H1 (cell line): Measurements from ENCODE around the gene CTRL. TPM values are rescaled to one million over a fixed set of nuclear protein-coding genes. Genes with fewer than 3 reads are reported as not detected.

Experiments
- CTCF ChIA-PET: fragments of 300-600 bp; sonication (Branson Sonifier 250); formaldehyde crosslinking; loops from one replicate; lab custom pipeline; 2021; ENCODE audit not compliant: partially characterized antibody; lab: Charles Lee
- POLR2A ChIA-PET: fragments of 300-600 bp; sonication (Branson Sonifier 250); formaldehyde crosslinking; loops from one replicate; lab custom pipeline; 2021; ENCODE audit warnings: inconsistent platforms; ENCODE audit not compliant: partially characterized antibody; lab: Charles Lee
- DNase-seq, 2 experiments: peaks; one replicate each; pipeline versions ENCODE4 v3.0.0 to v3.0.0-alpha.2; 2010 to 2022; ENCODE audit warnings: low spot score in 2 of 2, low read depth in 1 of 2, mixed read lengths in 1 of 2
- FAIRE-seq: peaks from 2 replicates; lab custom pipeline; 2011; peaks lifted over from hg19 to GRCh38; lab: Jason Lieb, UNC
- H2AFZ ChIP-seq: 2 replicates; pipeline ENCODE4 v1.8.1; 2012; ENCODE audit warnings: low read length, inconsistent platforms
- H2AK5ac ChIP-seq: 2 replicates; pipeline ENCODE4 v1.6.1; 2013; ENCODE audit warnings: low read depth, low read length
- H2BK120ac ChIP-seq: replicated peaks from 2 replicates; pipeline ENCODE3; 2013; ENCODE audit warnings: low read depth, low read length, inconsistent platforms
- H2BK12ac ChIP-seq: 2 replicates; pipeline ENCODE4 v1.6.1; 2013; ENCODE audit warnings: low read depth, low read length
- H2BK15ac ChIP-seq: 2 replicates; pipeline ENCODE4 v1.6.1; 2013; ENCODE audit warnings: low read length
- H2BK20ac ChIP-seq: 2 replicates; pipeline ENCODE4 v1.6.1; 2013; ENCODE audit warnings: low read length
- H2BK5ac ChIP-seq: 2 replicates; pipeline ENCODE4 v1.6.1; 2013; ENCODE audit warnings: low read depth, low read length
- H3K14ac ChIP-seq: 2 replicates; pipeline ENCODE4 v1.6.1; 2013; ENCODE audit warnings: inconsistent platforms; ENCODE audit not compliant: insufficient read length
- H3K18ac ChIP-seq: 2 replicates; pipeline ENCODE4 v1.6.1; 2013; ENCODE audit warnings: low read length; ENCODE audit errors: extremely low read depth
- H3K23ac ChIP-seq: 2 replicates; pipeline ENCODE4 v1.6.1; 2013; ENCODE audit warnings: inconsistent platforms; ENCODE audit not compliant: insufficient read length
- H3K23me2 ChIP-seq: 2 replicates; pipeline ENCODE4 v1.6.1; 2013; ENCODE audit warnings: low read depth, low read length
- H3K27ac ChIP-seq: 2 replicates; pipeline ENCODE4 v1.6.1; 2011; ENCODE audit warnings: low read depth, low read length, inconsistent platforms
- H3K27me3 ChIP-seq, 4 experiments: replicated peaks in 1 of 4; 1 replicate in 1 of 4; 2 replicates in 3 of 4; pipeline versions ENCODE4 v1.6.1 to v1.8.1; 2011 to 2013; ENCODE audit warnings: low read length in 3 of 4, mild to moderate bottlenecking in 3 of 4, inconsistent platforms in 2 of 4, mixed read lengths in 2 of 4, moderate library complexity in 1 of 4; ENCODE audit not compliant: control insufficient read depth in 3 of 4, insufficient read depth in 3 of 4; ENCODE audit errors: extremely low read depth in 1 of 4
- H3K36me3 ChIP-seq, 4 experiments: 2 replicates each; pipeline versions ENCODE4 v1.6.1 to v1.8.1; 2011 to 2013; ENCODE audit warnings: mild to moderate bottlenecking in 4 of 4, low read length in 3 of 4, moderate library complexity in 2 of 4, control low read depth in 1 of 4, inconsistent platforms in 1 of 4; ENCODE audit not compliant: insufficient read depth in 4 of 4, control insufficient read depth in 2 of 4
- H3K4ac ChIP-seq: replicated peaks from 2 replicates; pipeline ENCODE3; 2013; ENCODE audit warnings: low read length, low read depth, mixed read lengths, inconsistent platforms; ENCODE audit not compliant: insufficient read length
- H3K4me1 ChIP-seq, 4 experiments: replicated peaks in 1 of 4; 1 replicate in 1 of 4; 2 replicates in 3 of 4; pipeline versions ENCODE4 v1.6.1 to v1.8.1; 2011 to 2013; ENCODE audit warnings: low read length in 3 of 4, inconsistent platforms in 2 of 4, mixed read lengths in 1 of 4; ENCODE audit not compliant: insufficient read depth in 4 of 4, control insufficient read depth in 3 of 4
- H3K4me2 ChIP-seq, 2 experiments: 2 replicates each; pipeline versions ENCODE4 v1.6.1 to v1.8.1; 2011 to 2013; ENCODE audit warnings: low read depth in 2 of 2, low read length in 2 of 2, control low read depth in 1 of 2, inconsistent platforms in 1 of 2, mild to moderate bottlenecking in 1 of 2; ENCODE audit not compliant: insufficient read depth in 1 of 2
- H3K4me3 ChIP-seq, 4 experiments: fragments of 200-600, 300-600 bp in 1 of 4; sonication (generic), shearing (Covaris generic), sonication (Bioruptor Twin) in 1 of 4; 2 replicates each; pipeline versions ENCODE4 v1.5.1 to v1.8.1; 2011 to 2016; ENCODE audit warnings: low read length in 4 of 4, low read depth in 3 of 4, control low read depth in 2 of 4, inconsistent platforms in 2 of 4, mild to moderate bottlenecking in 2 of 4, mixed read lengths in 1 of 4, moderate library complexity in 1 of 4; ENCODE audit not compliant: insufficient read depth in 2 of 4; ENCODE audit errors: extremely low read depth in 1 of 4
- H3K56ac ChIP-seq: replicated peaks from 2 replicates; pipeline ENCODE3; 2013; ENCODE audit warnings: low read depth, mild to moderate bottlenecking, mixed read lengths, low read length, inconsistent platforms; ENCODE audit not compliant: insufficient read length
- H3K79me1 ChIP-seq: 2 replicates; pipeline ENCODE4 v1.6.1; 2013; ENCODE audit warnings: low read depth, low read length, control low read depth
- H3K79me2 ChIP-seq, 2 experiments: 2 replicates each; pipeline versions ENCODE4 v1.6.1 to v1.8.1; 2012 to 2013; ENCODE audit warnings: low read length in 2 of 2, mild to moderate bottlenecking in 2 of 2, inconsistent platforms in 1 of 2; ENCODE audit not compliant: insufficient read depth in 2 of 2, control insufficient read depth in 1 of 2
- H3K9ac ChIP-seq, 4 experiments: replicated peaks in 1 of 4; 1 replicate in 1 of 4; 2 replicates in 3 of 4; pipeline versions ENCODE4 v1.6.1 to v1.8.1; 2011 to 2013; ENCODE audit warnings: low read depth in 3 of 4, low read length in 3 of 4, control low read depth in 2 of 4, mild to moderate bottlenecking in 2 of 4, moderate library complexity in 2 of 4, inconsistent platforms in 1 of 4; ENCODE audit errors: extremely low read depth in 1 of 4
- H3K9me3 ChIP-seq, 2 experiments: 2 replicates each; pipeline versions ENCODE4 v1.6.1 to v1.8.1; 2012 to 2013; ENCODE audit warnings: mild to moderate bottlenecking in 2 of 2, moderate library complexity in 2 of 2, control low read depth in 1 of 2, inconsistent platforms in 1 of 2, low read depth in 1 of 2, low read length in 1 of 2, mixed read lengths in 1 of 2; ENCODE audit not compliant: insufficient read depth in 2 of 2
- H4K20me1 ChIP-seq, 2 experiments: replicated peaks in 1 of 2; 2 replicates each; pipeline versions ENCODE3 to v1.8.1; 2011 to 2013; ENCODE audit warnings: inconsistent platforms in 2 of 2, low read length in 2 of 2, mild to moderate bottlenecking in 1 of 2; ENCODE audit not compliant: insufficient read depth in 2 of 2, control insufficient read depth in 1 of 2
- H4K5ac ChIP-seq: 2 replicates; pipeline ENCODE4 v1.6.1; 2013; ENCODE audit warnings: low read length, low read depth, mixed read lengths, inconsistent platforms; ENCODE audit not compliant: insufficient read length
- H4K8ac ChIP-seq: 2 replicates; pipeline ENCODE4 v1.8.0; 2013; ENCODE audit warnings: mild to moderate bottlenecking, moderate library complexity, low read length, inconsistent platforms; ENCODE audit not compliant: insufficient read depth; ENCODE audit errors: extremely low read depth
- H4K91ac ChIP-seq: replicated peaks from 2 replicates; pipeline ENCODE3; 2013; ENCODE audit warnings: low read length, mixed read lengths, inconsistent platforms; ENCODE audit not compliant: insufficient read length
- ASH2L ChIP-seq: fragments of 200-600, 300-600 bp; sonication (generic); IDR thresholded peaks from one replicate; pipeline ENCODE4 v1.7.1; 2017; ENCODE audit warnings: low read length
- SAP30 ChIP-seq: fragments of 300-600 bp; sonication (generic); IDR thresholded peaks from 2 replicates; pipeline ENCODE4 v1.7.1; 2012; ENCODE audit warnings: low read length, moderate library complexity, mild to moderate bottlenecking, inconsistent platforms; ENCODE audit not compliant: insufficient read depth, insufficient replicate concordance
- WGBS, 2 experiments: shearing (Covaris generic) in 1 of 2; methylation state at CpG; one replicate each; pipeline versions ENCODE4 v1.1.6 to v1.1.7; 2013 to 2015; ENCODE audit warnings: low lambda C conversion rate in 2 of 2, mixed read lengths in 2 of 2, inconsistent platforms in 1 of 2, low coverage in 1 of 2, missing lambda C conversion rate in 1 of 2; ENCODE audit not compliant: insufficient replicate concordance in 2 of 2, insufficient coverage in 1 of 2, insufficient read length in 1 of 2; ENCODE audit errors: extremely low coverage in 1 of 2, missing lambda C conversion rate in 1 of 2; 5-methylcytosine and 5-hydroxymethylcytosine counted together
- polyA plus RNA-seq, 7 experiments: library from polyadenylated mRNA; depleted of rRNA in 3 of 7; stranded (reverse) in 5 of 7; unstranded in 2 of 7; fragments of >200 nt in 5 of 7; fragments of 200-250 nt in 2 of 7; gene quantifications; 1 replicate in 5 of 7; 2 replicates in 1 of 7; 4 replicates in 1 of 7; pipeline versions ENCODE4 v1.2.1 to v1.2.3, GENCODE V29; 2011 to 2013; ENCODE audit warnings: missing spikeins in 2 of 7, mixed read lengths in 2 of 7
- total RNA-seq: library from RNA; stranded (reverse); fragmentation: NEBNext Ultra II Directional; extraction: Animal tissue kit (Norgen Biotek cat#: 25700); gene quantifications from 2 replicates; pipeline ENCODE4 v1.2.1, GENCODE V29; 2021

CTRL gene
- total and polyA plus RNA-seq, 2 of the 8 experiments (the other 6 are each of a cell fraction or from before 2014, with no cell fraction given) = 1.7 to 4.2 TPM

DNA sequence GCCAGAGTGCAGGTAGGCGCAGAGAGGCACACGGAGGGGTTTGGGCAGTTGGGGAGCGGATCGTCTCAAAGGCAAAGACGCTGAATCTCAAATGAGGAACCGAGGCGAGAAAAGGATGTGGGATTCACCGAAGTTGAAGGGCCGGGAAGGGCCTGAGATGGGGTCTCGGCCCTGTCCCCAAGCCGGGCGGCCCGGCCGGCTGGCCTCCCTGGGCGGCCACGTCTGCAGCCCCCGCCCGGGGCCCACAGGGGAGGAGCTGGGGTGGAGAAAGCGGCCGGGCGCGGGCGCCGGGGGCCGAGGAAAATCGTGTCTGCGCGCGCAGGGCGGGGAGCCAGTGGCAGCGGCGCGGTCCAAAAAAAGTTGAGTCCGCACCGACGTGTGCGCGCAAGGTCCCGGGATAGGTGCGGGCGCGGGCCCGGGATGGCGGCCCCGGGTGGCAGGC, 36.3 kb upstream of the CTRL start:
- Histone ChIP-seq H3K79me2 (peaks cover 0 to 4% of the 10 kb centered on the region in 2 experiments; a peak in 2 of 4 replicates), H3K23me2 (peaks cover 7% of the 10 kb centered on the region; the same call in 1 of the 2 replicates)
- TF ChIP-seq SAP30 (no peak), ASH2L (peak; percentile 57)

More for the DNA sequence above, 36.3 kb upstream of the CTRL start:
- POLR2A ChIA-PET = interaction anchor here (0.6 to 2.8 kb wide), 4 partner anchors 14 to 78 kb away, joined by 3 to 8 read pairs (median 4); partner anchors contain the start of genes DDX28 and DUS2
- Histone ChIP-seq H3K56ac (no peak overlapping the region), H3K36me3 (peaks cover 0 to 2% (median 0%) of the 10 kb centered on the region in 4 experiments; a peak in 1 of 8 replicates), H2BK15ac (0 out of 2 replicates have a peak overlapping the region, but pooled peaks have one; percentile 12), H3K27ac (no peak overlapping the region), H4K5ac (no peak overlapping the region), H4K20me1 (peaks cover 0 to 19% of the 10 kb centered on the region in 2 experiments), H3K4me1 (peaks cover 6 to 25% (median 19%) of the 10 kb centered on the region in 4 experiments), H2BK5ac (0 out of 2 replicates have a peak overlapping the region, but pooled peaks have one; percentile 60), H3K4ac (no peak overlapping the region), H4K8ac (peak overlapping the region; percentile 84; the same call in 1 of the 2 replicates), H3K4me3 (peak overlapping the region; percentile 48 to 67 (median 64)), H3K14ac (no peak overlapping the region), H3K27me3 (no peaks in the 10 kb centered on the region), H3K18ac (peak overlapping the region; percentile 32; the same call in 1 of the 2 replicates), H4K91ac (no peak overlapping the region), H2BK120ac (no peak overlapping the region), H3K9ac (peak overlapping the region; percentile 2 to 68 (median 26); a peak in 4 of 7 replicates), H3K9me3 (no peaks in the 10 kb centered on the region), H3K23ac (no peak overlapping the region), H3K4me2 (peak overlapping the region; percentile 75 to 77), H2BK12ac (0 out of 2 replicates have a peak overlapping the region, but pooled peaks have one; percentile 70), H2AFZ (no peak overlapping the region; the same call in 1 of the 2 replicates), H3K79me1 (peaks cover 20% of the 10 kb centered on the region; the same call in 1 of the 2 replicates), H2BK20ac (no peak overlapping the region), H2AK5ac (no peak overlapping the region)
- FAIRE-seq (no peak), DNase-seq (peak in 1 of 2 experiments; percentile 60)
- 1% methylated on average over 41 of the region's 45 CpGs; no CpG with 5 or more reads in 1 of the 2 experiments for WGBS, 2 experiments
- CTCF ChIA-PET = interaction anchor here (1.1 to 10.9 kb wide), 2 partner anchors 23 to 109 kb away, joined by 3 to 90 read pairs; partner anchors contain the start of gene LCAT
